ENCODE results near the gene IRGC.

DNA sequence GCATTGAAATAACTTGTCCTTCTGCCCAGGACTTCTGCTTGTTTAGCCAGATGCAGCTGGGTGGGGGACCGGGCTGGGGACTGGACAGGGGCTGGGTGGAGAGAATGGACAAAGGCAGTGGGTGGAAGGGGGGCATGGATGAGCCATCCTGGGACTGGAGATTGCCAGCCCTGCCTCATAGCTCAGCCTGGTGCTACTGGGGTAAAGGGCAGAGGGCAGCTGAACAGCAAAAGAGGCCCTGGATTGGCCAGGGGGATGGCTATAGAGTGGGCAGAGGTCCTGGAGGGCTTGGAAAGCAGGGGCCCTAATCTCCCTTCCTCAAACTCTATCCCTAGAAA lies 28.2 kb upstream of the IRGC start:
- TF ChIP-seq, protein P1, sequence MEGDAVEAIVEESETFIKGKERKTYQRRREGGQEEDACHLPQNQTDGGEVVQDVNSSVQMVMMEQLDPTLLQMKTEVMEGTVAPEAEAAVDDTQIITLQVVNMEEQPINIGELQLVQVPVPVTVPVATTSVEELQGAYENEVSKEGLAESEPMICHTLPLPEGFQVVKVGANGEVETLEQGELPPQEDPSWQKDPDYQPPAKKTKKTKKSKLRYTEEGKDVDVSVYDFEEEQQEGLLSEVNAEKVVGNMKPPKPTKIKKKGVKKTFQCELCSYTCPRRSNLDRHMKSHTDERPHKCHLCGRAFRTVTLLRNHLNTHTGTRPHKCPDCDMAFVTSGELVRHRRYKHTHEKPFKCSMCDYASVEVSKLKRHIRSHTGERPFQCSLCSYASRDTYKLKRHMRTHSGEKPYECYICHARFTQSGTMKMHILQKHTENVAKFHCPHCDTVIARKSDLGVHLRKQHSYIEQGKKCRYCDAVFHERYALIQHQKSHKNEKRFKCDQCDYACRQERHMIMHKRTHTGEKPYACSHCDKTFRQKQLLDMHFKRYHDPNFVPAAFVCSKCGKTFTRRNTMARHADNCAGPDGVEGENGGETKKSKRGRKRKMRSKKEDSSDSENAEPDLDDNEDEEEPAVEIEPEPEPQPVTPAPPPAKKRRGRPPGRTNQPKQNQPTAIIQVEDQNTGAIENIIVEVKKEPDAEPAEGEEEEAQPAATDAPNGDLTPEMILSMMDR (IDR thresholded peaks at IDR 0.05): no peak
- TF ChIP-seq POLR2AphosphoS5 (IDR thresholded peaks at IDR 0.05): no peak
